Stimulated activated CD4-positive, alpha-beta T cell treated with anti-CD3 and anti-CD28 coated beads, Interleukin-2, amount 100 ng/mL, for 24 hours (primary cell): Measurements from ENCODE around the gene LUM.

Source experiments
- DNase-seq, 2 donors: peaks; one replicate each; pipeline ENCODE4 v3.0.0-alpha.2; 2020

LUM gene, protein sequence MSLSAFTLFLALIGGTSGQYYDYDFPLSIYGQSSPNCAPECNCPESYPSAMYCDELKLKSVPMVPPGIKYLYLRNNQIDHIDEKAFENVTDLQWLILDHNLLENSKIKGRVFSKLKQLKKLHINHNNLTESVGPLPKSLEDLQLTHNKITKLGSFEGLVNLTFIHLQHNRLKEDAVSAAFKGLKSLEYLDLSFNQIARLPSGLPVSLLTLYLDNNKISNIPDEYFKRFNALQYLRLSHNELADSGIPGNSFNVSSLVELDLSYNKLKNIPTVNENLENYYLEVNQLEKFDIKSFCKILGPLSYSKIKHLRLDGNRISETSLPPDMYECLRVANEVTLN

DNA sequence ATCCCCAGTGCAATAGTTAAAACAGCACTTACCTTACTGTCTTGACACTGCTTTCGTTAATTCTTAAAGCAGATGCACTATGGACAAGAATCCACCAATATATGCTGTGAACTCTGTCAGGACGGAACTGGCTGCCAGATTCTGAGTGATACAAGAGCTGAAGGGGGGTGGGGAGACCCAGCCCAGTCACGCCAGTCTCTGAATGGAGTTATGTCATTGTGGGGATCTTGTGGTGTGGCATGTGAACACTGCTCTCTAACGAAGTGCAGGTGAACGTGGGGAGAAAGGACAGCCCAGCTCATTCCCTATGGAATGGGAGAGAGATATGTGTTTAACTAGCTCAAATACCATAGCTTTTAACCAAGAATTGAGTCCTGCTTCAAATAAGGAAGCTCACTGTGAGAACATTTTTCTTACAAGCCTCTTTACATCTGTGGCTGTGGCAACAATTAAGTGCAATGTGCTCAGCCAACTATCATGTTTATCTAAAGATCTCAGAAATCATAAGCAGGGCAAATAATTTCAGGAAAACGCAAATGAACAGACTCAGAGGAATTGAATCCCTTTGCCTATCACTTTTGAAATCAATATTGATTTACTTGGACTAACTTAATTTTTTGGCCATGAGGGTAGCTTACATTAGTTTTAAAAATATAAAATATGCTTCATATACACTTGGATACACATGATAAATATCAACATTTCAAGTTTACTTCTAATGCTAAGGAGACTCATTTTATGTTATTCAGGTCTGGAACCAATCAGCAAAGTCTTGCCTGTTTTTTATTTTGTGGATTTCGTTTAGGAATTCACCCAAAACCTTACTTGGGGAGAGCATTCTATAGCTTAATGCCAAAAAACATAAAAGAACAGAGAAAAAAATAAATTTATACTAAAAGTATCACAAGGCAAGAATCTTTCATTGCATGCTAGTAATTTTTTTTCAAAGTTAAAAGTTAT is at the start of gene LUM:
Gene LUM (minus strand): TSS at position 129 of the 960 bp plus-strand sequence. CDS start 2,515 bp downstream, outside the sequence.
- DNase-seq, result no peak

DNA sequence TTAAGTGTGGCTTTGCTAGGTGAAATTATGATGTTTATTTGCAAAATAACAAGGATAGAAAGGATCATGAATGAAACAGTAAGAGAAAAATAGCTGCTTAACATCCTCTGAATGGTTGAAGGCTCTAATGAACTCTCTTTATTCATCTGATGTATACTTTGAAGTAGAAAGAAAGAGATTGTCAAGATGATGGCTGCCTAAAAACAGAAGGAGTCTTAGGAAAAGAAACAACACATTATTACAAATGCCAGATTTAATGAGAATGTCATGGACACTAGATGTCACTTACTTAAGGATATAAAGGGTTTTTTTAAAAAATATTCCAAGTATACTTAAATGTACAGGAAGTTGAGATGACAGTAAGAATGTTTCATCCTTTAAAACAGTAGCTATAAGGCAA is 49.7 kb upstream of the LUM start:
- DNase-seq, result no peak

DNA sequence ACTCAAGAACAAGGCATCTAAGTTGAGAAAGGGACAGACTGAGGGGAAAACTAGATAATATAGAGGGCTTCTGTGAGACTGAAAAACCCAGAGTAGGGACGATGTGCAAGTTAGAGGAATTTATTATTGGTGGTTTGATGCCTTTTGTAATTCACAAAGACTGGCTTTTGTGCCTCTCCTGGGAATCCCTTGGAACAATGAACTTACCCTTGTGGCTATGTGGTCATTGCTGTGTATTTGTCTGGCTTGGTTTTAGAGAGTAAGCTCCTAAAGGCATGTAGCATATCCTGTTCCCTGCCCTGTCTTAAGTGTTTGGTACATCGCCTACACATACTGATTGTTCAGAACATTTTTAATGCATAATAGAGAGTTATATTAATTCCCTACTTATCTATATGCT is 44.7 kb upstream of the LUM start:
- no peak for DNase-seq

DNA sequence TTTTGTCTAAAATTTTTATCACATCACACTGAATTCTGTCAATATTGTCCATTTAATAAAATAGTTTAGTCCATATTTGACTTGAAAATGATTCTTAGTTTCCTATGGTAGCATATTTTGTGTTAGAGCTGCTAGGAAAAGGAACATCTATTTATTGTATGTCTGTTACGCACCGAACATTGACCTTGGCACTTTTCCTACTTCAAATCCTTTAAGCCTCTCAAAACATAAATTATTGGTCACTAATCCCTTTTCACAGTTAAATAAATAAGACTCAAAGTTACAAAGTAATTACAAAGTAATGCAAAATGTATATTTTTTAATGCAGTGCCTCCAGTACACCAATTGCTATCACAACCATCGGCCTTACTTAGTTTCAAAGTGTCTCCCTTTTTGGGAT is 42.8 kb upstream of the LUM start:
- no peak for DNase-seq

DNA sequence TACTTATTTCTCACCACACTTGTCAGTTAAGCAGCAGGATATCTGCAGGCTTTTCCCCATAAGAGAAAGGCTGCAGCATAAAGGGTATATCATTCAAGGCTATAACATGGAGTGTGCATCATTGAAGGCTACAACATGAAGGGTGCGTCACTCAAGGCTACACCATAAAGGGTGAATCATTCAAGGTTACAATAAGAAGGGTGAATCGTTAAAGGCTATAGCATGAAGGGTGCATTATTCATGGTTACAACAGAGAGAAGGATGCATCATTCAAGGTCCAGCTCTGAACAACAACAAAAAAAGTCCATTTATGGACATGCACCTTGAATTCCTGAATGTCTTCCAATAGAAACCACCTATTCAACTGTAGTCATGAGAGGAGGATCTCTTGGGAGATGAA is 32.8 kb upstream of the LUM start:
- no peak for DNase-seq

DNA sequence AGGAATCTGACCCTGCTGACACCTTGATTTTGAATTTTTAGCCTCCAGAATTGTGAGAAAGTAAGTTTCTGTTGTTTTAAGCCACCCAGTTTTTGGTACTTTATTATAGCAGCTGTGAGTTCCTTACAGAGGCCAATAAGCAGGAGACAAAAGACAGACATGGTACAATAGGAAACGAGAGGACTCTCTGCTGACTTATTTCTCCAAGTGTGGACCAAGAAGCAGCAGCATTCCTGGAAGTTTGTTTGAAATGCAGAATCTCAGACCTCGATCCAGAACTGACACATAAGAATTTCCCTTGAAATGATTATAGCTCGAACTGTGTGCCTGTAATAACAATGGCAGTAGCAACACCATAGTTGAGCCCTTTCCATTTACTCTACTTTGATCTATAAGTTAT is 31.9 kb upstream of the LUM start:
- no peak for DNase-seq

DNA sequence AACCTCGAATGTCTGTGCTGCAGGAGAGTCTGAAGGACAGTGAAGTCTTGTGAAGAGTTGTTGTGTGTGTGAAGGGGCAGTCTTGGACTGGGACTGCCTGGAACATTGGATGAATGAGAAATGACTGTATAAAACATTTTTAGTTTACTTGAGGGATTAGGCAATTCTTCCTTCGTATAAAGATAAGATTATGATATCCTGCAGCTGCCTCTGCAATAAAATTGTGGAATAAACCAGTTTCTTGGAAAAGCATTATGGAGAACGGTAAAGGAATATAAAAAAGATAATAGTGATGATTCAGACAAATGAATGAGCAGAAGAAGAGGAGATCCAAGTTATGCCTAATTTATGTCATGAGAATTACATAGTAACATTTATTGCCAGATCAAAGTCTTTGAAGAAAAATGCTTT is 30.9 kb upstream of the LUM start:
- DNase-seq, result no peak

DNA sequence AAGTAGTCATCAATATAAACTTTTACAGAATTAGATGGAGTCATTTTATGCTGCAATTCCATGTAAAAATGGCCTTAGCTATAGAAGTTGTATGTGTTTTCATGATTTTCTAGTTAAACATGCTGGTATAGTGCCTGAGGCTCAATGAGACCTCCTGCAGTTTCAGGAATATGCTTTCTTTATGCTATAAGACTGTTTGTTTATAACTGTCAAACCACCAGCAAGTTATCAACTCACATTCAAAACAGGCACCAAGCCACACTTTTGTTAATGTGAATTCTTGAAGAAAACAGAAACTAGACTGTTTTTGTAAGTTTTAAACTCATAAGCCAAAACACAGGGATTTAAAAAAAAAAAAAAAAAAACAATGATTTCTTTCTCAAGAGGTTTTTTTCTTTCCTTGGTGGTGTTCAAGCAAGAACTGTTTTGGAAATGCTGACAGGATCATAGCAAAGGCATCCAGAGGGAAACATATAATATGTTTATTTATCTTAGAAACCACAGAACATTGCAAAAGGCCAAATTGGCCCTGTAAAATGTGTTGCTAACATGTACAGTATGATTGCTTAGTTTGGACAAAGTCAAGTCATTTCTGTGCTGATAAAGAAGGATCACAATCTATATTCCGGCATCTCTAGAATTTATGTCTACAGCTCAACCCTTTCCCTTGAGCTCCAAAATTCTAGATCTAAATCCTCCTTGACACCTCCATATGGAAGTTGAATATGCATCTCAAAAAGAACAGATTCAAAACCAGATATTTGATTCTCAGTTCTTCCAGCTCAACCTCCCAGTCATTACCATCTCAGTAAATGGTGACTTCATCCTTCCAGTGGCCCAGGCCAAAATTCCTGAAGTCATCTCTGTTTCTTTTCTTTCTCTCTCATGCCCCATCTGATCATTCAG is 29.0 kb upstream of the LUM start:
- no peak for DNase-seq

DNA sequence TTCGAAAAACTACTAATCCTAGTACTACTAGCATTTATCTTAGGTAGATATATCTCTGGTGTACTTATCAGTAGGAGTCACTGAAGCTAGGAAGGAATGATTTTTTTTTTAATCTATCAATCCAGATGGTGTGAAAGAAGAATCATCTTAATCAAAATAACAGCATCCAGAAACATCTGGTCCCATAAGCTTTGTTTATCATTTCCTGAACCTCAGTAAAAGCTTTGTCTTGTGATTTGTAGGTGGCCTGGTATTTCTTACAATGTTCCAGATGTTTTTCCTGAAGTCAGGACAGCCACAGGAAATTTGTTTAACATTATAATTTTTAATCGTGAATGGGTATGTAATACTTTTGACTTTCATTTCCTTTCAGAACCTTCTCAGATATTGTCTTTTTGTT is 28.0 kb upstream of the LUM start:
- no peak for DNase-seq

DNA sequence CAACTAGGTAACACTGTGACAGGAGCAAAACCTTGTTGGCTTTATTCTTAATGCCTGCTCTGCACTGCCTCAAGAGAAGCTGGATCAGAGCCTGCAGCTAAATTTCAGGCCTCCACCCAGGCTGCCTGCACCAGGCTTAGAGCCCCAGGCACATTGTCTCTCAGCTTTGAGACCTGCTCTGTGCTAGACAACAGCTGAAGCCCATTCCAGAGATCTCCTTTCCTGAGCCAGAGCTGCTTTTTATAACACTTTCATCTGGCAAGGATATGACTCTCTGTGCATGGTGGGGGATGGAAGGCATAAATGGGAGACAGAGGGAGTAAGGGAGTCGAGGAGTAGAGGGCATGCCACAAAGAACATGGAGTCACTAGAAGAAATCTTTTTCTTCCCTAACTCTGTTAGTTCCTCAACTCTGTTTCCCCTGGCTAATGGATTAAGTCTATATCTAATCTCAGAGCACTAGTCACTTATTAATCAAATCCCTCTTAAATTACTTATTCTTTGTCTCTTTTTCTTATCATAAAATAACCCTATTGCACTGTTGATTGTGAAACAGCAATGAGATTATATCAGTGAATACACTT is 27.1 kb upstream of the LUM start:
- DNase-seq, result no peak

DNA sequence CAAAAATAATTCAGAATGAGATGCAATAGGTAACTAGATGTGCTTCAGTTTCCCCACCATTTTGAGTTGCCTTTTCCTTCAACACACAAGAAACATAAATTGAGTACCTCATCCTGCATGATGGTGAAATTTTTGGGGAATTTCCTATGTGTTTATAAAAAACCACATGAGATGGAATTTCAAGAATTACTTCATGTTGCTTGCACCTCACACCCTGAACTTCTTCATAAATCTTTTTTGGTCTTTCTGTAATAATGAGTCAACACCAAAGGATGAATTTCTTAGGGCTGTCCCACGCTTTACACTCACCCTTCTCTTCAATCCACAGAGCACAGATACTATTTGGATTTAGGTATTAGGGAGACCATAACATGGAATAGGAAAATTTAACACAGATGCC is 22.6 kb upstream of the LUM start:
- DNase-seq, result no peak

DNA sequence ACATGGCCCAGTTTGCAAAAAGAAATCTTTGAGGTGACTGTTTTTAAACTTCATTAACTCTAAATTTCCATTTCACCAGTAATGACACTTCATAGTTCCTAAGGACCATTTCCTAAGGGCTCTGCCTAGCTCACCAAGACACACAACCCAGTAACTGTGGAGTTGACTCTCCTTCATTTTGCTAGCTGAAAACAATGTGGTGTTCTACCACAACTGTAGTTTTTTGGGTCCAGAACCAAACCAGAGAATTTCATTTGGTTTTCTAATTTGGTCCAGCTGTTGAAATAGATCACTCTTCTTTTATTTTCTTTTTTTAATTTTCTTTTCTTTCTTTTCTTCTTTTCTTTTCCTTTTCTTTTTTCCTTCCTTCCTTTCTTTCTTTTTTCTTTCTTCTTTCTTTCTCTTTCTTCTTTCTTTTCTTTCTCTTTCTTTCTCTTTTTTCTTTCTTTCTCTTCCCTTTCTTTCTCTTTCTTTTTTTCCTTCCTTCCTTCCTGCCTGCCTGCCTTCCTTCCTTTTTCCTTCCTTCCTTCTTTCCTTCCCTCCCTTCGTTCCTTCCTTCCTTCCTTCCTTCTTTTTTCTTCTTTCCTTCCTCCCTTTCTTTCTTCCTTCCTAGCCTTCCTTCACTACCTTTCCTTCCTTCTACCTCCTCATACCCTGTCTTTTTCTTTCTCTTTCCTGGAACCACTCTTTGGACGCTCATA is 18.5 kb upstream of the LUM start:
- DNase-seq, result no peak

DNA sequence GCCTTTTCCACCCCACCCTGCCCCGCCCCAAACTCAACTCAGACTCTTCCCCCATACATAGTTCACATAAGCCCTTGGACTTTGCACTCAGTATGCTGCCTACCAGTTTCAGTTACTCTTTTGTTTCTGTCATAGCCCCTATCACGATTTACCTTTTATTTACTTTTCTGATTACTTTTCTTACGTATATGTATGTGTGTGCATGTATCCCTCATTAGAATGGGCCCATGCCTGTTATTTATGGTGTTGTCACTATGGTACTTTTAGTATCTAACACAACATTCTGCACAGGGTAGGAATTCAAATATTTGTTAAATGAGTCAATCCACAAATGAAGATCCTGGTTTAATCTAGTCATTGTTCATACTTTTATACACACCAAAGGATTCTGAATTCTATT is 16.5 kb upstream of the LUM start:
- DNase-seq, result no peak

DNA sequence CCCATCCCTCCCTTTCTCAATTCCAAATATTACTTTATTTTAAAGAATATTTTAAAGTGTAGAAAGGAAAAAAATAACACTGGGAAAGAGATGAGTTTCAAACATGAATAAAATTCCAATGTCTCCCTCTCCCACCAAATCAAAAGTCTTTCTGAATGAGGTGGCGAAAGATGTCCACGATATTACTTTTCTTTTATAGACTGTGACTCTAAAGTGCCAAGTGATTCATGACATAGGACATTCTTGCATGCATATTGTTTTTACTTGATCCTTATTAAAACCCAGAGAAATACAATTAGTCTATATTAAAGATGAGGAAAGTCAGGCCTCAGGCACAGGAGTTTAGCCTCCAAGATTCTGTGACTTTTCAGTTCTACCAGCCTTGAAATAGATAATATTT is 16.0 kb upstream of the LUM start:
- DNase-seq, result no peak

DNA sequence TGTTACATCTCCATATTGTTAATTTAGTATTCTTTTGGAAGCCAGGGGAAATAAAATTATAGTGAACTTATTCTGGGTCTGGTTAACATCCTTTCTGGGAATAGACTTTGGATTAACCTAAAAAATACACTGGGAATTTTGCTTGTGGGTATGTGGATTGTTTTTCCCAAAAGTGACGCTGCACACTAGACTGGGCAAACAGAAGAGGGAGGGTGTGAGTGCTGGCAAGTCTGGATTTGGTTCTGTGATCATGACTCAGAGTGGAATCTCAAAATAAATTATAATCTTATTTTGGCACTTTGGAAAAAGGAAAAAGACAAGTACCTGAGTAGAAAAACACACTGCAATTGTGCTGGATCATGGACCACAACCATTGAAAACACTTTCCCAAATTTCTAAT is 15.2 kb upstream of the LUM start:
- no peak for DNase-seq

DNA sequence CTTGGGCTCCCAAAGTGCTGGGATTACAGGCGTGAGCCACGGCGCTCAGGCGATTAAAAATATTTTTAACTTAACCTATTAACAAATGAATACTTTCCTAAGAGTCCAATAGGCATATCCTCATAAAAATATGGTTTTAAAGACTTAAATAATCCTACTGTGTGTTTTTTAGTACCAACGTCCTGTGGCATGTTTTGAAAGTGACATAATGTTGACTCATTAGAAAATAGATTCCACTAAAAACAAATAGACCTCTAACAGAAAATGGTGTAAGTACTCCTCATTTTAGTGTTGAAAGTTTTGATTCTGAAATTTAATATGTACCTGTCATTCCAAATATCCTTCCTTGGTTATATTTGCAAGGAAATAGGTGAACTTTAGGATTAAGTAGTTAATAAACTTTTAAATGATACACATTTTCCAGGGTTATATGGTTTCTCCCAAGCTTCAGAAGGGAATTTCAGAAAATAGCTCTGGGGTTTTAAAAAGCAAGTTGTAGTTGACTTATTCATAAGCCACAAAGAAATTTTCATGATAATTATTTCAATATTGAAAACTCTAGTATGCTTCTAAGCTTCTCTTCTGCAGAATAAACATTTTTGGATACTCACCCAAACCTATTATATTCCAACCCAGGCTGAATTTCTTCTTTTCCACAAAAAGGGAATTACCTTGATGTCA is 12.1 kb upstream of the LUM start:
- DNase-seq, result no peak

DNA sequence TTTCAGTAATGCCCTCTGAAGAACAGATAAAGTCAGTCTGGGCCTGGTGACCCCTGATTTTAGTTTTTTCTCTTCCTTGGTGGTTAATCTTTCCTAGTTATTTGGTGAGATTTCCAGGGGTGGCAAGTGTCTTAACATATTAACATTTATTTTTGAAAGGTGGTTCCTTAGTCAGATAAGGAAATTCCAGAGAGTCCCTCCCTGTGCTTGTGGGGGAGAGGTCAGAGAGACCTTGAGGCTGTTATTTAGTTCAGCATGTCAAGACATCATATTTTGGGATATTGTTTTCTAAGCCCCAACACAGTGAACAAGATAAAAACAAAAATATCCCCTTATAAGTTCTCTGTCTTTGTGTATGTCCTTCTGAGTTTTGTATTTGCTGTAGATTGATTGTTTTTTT is 9.5 kb upstream of the LUM start:
- DNase-seq, result no peak

DNA sequence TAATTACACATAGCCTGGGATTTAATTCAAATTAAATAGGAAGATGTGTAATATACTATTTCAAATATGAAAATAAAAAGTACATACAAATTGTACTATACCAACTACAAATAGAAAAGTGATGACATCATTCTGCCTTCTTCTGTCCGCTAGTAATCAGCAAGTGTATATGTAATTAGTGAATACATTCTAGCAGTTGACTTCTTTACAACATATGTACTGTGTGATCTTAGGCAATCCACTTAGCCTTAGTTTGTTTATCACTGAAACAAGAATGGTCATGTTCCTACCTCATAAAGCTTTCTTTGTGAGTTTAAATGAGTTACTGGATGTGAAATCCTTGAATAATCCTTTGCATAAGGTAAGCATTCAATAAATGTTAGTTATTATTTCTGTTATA is 7.8 kb upstream of the LUM start:
- no peak for DNase-seq

DNA sequence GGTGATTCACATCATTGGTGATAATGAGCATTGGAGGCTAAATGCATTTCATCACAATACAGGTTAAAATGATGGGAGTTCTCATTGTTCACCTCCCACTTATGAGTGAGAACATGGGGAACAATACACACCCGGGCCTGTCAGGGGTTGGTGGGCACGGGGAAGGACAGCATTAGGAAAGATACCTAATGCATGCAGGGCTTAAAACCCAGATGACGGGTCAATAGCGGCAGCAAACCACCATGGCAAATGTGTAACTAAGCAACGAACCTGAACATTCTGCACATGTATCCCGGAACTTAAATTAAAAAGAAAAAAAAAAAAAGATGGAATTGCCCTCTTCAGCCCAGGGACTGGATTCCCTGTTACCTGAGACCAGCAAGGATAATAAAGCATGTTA is 2.3 kb upstream of the LUM start:
- DNase-seq, result no peak

DNA sequence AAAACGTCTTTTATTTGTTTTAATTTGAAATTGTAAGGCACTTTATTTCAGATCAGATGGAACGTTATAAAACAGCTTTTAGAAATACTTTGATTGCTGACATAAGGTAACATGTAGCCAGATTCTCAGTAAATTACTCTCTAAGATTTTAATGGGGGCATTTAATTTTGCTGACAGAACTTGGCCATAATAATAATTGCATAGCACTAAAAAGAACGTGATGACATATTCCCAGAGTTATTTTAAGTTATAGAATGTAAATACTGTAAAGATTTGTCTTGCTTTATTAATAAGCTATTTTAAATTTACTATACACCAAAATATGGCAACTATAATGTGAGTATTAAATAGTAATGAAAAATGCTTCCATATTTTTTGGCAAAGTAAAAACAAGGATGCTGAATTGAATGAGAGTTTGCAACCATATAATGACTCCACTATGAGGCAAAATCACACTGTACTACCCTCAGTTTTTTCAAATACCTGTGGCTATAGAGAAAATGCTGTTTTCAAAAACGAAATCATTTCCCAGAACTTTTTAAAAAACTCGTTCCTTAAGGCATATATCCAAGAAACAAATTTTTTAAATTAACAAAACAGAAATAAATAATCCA is 876 bp downstream of the LUM start:
- no peak for DNase-seq
